ENCODE data around the gene MRPS18B. TPM values are rescaled to one million over a fixed set of nuclear protein-coding genes. Genes with fewer than 3 reads are reported as not detected.

The MRPS18B gene
- 72.7 to 109 TPM (median 74.8 TPM) in 5 replicates for total RNA-seq (2022; extraction: Qiagen RNA extraction; ENCODE audit: low read depth)

GRCh38 chr6:30617565-30618269, at the start of gene MRPS18B:
Gene MRPS18B (plus strand): TSS chr6:30617840. CDS start chr6:30617866, 26 bp downstream.

GRCh38 chr6:30571075-30571761, 46.4 kb upstream of the MRPS18B start, which contains the start of gene ABCF1:
Gene ABCF1 (plus strand): TSS chr6:30571442. CDS start chr6:30571488, 46 bp downstream.

GRCh38 chr6:30616811-30617564, 652 bp upstream of the MRPS18B start, which contains the start of gene PPP1R10:
Gene PPP1R10 (minus strand): TSS chr6:30617243. CDS start chr6:30609944, 7,299 bp downstream.

GRCh38 chr6:30626484-30627366, 9.1 kb downstream of the MRPS18B start, which contains the start of gene ATAT1:
Gene ATAT1 (plus strand): TSS chr6:30626874.

GRCh38 chr6:30646450-30647241, 29.0 kb downstream of the MRPS18B start, which contains the start of gene C6orf136:
Gene C6orf136 (plus strand): TSS chr6:30647133. CDS start chr6:30647232, 99 bp downstream.

GRCh38 chr6:30672445-30673253, 55.0 kb downstream of the MRPS18B start, which contains the start of gene DHX16:
Gene DHX16 (minus strand): TSS chr6:30673006. CDS start chr6:30672841, 165 bp downstream.

Other genes with a start within 250 kb of the MRPS18B start
- gene HLA-E, start 128.3 kb upstream of the MRPS18B start, total RNA-seq (2022; extraction: Qiagen RNA extraction; ENCODE audit: low read depth): 62.1 to 69.3 TPM (median 62.6 TPM) in 5 replicates
- gene GNL1, start 61.4 kb upstream of the MRPS18B start, total RNA-seq (2022; extraction: Qiagen RNA extraction; ENCODE audit: low read depth): 30.5 to 38.6 TPM (median 34.5 TPM) in 5 replicates
- 14.6 to 17.0 TPM (median 15.0 TPM) in 5 replicates for gene PRR3, start 60.5 kb upstream of the MRPS18B start, total RNA-seq (2022; extraction: Qiagen RNA extraction; ENCODE audit: low read depth)
- gene ABCF1, start 46.4 kb upstream of the MRPS18B start, total RNA-seq (2022; extraction: Qiagen RNA extraction; ENCODE audit: low read depth): 50.8 to 66.2 TPM (median 55.3 TPM) in 5 replicates
- gene PPP1R10, start 597 bp upstream of the MRPS18B start, total RNA-seq (2022; extraction: Qiagen RNA extraction; ENCODE audit: low read depth): 30.6 to 52.8 TPM (median 34.0 TPM) in 5 replicates
- gene ATAT1, start 9.0 kb downstream of the MRPS18B start, total RNA-seq (2022; extraction: Qiagen RNA extraction; ENCODE audit: low read depth): 5.1 to 6.5 TPM (median 6.0 TPM) in 5 replicates
- gene C6orf136, start 29.3 kb downstream of the MRPS18B start, total RNA-seq (2022; extraction: Qiagen RNA extraction; ENCODE audit: low read depth): 8.5 to 13.8 TPM (median 13.7 TPM) in 5 replicates
- gene DHX16, start 55.2 kb downstream of the MRPS18B start, total RNA-seq (2022; extraction: Qiagen RNA extraction; ENCODE audit: low read depth): 25.8 to 30.1 TPM (median 28.8 TPM) in 5 replicates
- 42.8 to 50.5 TPM (median 45.3 TPM) in 5 replicates for gene PPP1R18, start 68.8 kb downstream of the MRPS18B start, total RNA-seq (2022; extraction: Qiagen RNA extraction; ENCODE audit: low read depth)
- 22.2 to 29.6 TPM (median 27.7 TPM) in 5 replicates for gene NRM, start 73.1 kb downstream of the MRPS18B start, total RNA-seq (2022; extraction: Qiagen RNA extraction; ENCODE audit: low read depth)
- 16.3 to 19.0 TPM (median 18.2 TPM) in 5 replicates for gene MDC1, start 99.4 kb downstream of the MRPS18B start, total RNA-seq (2022; extraction: Qiagen RNA extraction; ENCODE audit: low read depth)
- 755 to 974 TPM (median 943 TPM) in 5 replicates for gene TUBB, start 102.5 kb downstream of the MRPS18B start, total RNA-seq (2022; extraction: Qiagen RNA extraction; ENCODE audit: low read depth)
- 77.3 to 97.3 TPM (median 91.8 TPM) in 5 replicates for gene FLOT1, start 124.8 kb downstream of the MRPS18B start, total RNA-seq (2022; extraction: Qiagen RNA extraction; ENCODE audit: low read depth)
- gene IER3, start 126.7 kb downstream of the MRPS18B start, total RNA-seq (2022; extraction: Qiagen RNA extraction; ENCODE audit: low read depth): 117 to 167 TPM (median 156 TPM) in 5 replicates

All from A549 treated with CpdA at 1 μM for 4 hours (cell line).